ENCODE measurements around the gene DMBT1.

The DMBT1 gene

GRCh38 chr10:122647383-122647968 is 86.9 kb downstream of the DMBT1 start:
- Histone ChIP-seq H3K36me3 (ENCODE audit: insufficient read depth, low read length) (no peaks in the 10 kb centered on the region), H3K4me3 (ENCODE audit: low read length) (no peak overlapping the region), H3K4me1 (ENCODE audit: insufficient read depth, low read length) (no peaks in the 10 kb centered on the region), H3K9me3 (ENCODE audit: low read length) (no peaks in the 10 kb centered on the region), H2AFZ (ENCODE audit: low read depth, low read length) (no peak overlapping the region), H3K27me3 (ENCODE audit: insufficient read depth, low read length) (peaks cover under 1% of the 10 kb centered on the region)

DNA sequence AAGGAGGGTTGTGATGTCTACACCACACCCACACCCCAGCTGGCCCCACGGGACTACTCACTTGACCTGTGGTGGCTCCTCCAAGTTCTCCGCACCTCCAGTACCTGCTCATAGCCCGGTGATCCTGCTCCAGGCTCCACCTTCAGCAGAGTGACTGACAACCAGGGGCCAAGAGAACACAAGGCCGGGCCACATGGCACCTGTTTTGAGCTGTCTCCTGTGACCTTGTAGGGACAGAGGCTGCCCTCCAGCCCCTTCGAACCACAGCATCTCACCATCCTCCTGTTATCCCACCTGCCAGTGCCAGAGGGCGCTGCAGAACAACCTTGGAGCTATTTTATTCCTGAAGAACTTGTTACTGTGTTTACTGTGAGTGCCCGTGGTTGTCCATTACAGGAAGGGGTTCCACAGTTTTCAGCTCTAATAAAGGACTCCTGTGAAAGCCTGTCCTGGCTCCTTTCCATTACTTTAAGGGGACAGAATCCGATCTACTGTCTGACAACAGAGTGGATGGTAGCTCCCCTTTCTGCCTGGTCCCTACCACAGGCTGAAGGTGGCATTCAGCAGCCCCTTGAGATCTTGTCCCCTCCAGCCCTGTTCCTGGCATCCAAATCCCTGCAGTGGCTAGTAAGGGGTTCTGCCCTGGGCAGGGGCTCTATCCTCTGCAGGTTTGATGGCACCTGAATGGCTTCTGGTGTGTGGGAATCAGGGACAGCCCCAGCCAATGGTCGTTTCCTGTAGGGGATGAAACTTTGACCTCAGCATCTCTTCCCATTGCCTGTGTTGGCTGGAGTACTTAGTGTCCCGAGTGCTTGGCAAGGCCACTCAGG is 88.3 kb downstream of the DMBT1 start:
- H3K4me3 ChIP-seq (ENCODE audit: low read length), result no peak overlapping the region
- no peak overlapping the region for H2AFZ ChIP-seq (ENCODE audit: low read depth, low read length)
- no peaks in the 10 kb centered on the region for H3K9me3 ChIP-seq (ENCODE audit: low read length)
- H3K27me3 ChIP-seq (ENCODE audit: insufficient read depth, low read length), result no peaks in the 10 kb centered on the region
- H3K36me3 ChIP-seq (ENCODE audit: insufficient read depth, low read length), result no peaks in the 10 kb centered on the region
- H3K4me1 ChIP-seq (ENCODE audit: insufficient read depth, low read length), result no peaks in the 10 kb centered on the region

GRCh38 chr10:122649903-122650302 is 89.3 kb downstream of the DMBT1 start:
- Histone ChIP-seq H3K4me3 (ENCODE audit: low read length) (no peak overlapping the region), H2AFZ (ENCODE audit: low read depth, low read length) (no peak overlapping the region), H3K36me3 (ENCODE audit: insufficient read depth, low read length) (no peaks in the 10 kb centered on the region), H3K4me1 (ENCODE audit: insufficient read depth, low read length) (no peaks in the 10 kb centered on the region), H3K9me3 (ENCODE audit: low read length) (no peaks in the 10 kb centered on the region), H3K27me3 (ENCODE audit: insufficient read depth, low read length) (no peaks in the 10 kb centered on the region)

DNA sequence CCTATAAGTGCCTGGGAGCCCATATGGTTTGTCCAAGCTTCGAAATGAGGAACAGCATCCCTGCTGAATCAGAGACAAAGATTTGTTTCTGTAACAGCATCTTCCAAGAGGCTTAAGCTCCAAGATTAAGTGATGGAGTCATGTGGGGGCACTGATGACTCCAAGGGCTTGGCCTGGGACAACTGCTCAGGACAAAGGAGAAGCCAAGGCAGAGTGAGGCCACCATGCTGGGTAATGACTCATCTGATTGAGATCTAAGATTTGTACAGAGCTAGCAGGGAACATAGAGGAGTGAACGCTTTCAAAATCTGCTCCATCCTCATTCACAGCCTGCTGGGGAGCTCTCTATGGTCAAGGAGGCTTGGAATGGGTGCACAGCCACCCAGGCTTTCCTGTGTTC is 89.8 kb downstream of the DMBT1 start:
- no peak overlapping the region for H2AFZ ChIP-seq (ENCODE audit: low read depth, low read length)
- H3K4me3 ChIP-seq (ENCODE audit: low read length), result no peak overlapping the region
- H3K36me3 ChIP-seq (ENCODE audit: insufficient read depth, low read length), result no peaks in the 10 kb centered on the region
- H3K27me3 ChIP-seq (ENCODE audit: insufficient read depth, low read length), result no peaks in the 10 kb centered on the region
- no peaks in the 10 kb centered on the region for H3K9me3 ChIP-seq (ENCODE audit: low read length)
- H3K4me1 ChIP-seq (ENCODE audit: insufficient read depth, low read length), result no peaks in the 10 kb centered on the region

GRCh38 chr10:122655524-122656307 is 95.2 kb downstream of the DMBT1 start:
- Histone ChIP-seq H3K27me3 (ENCODE audit: insufficient read depth, low read length) (peaks cover 4% of the 10 kb centered on the region), H3K4me3 (ENCODE audit: low read length) (no peak overlapping the region), H3K9me3 (ENCODE audit: low read length) (no peaks in the 10 kb centered on the region), H3K4me1 (ENCODE audit: insufficient read depth, low read length) (no peaks in the 10 kb centered on the region), H2AFZ (ENCODE audit: low read depth, low read length) (no peak overlapping the region), H3K36me3 (ENCODE audit: insufficient read depth, low read length) (no peaks in the 10 kb centered on the region)

- no peaks in the 10 kb centered on the region for H3K36me3 ChIP-seq (ENCODE audit: insufficient read depth, low read length)
- no peaks in the 10 kb centered on the region for H3K4me1 ChIP-seq (ENCODE audit: insufficient read depth, low read length)
- H3K27me3 ChIP-seq (ENCODE audit: insufficient read depth, low read length), result peaks cover 4% of the 10 kb centered on the region
- no peaks in the 10 kb centered on the region for H3K9me3 ChIP-seq (ENCODE audit: low read length)
- H3K4me3 ChIP-seq (ENCODE audit: low read length), result no peak overlapping the region
- H2AFZ ChIP-seq (ENCODE audit: low read depth, low read length), result no peak overlapping the region
Measured at GRCh38 chr10:122656308-122656705, 95.8 kb downstream of the DMBT1 start.

GRCh38 chr10:122656741-122657140 is 96.2 kb downstream of the DMBT1 start:
- Histone ChIP-seq H3K4me1 (ENCODE audit: insufficient read depth, low read length) (no peaks in the 10 kb centered on the region), H3K9me3 (ENCODE audit: low read length) (no peaks in the 10 kb centered on the region), H3K36me3 (ENCODE audit: insufficient read depth, low read length) (no peaks in the 10 kb centered on the region), H3K27me3 (ENCODE audit: insufficient read depth, low read length) (peaks cover 4% of the 10 kb centered on the region), H3K4me3 (ENCODE audit: low read length) (no peak overlapping the region), H2AFZ (ENCODE audit: low read depth, low read length) (no peak overlapping the region)

DNA sequence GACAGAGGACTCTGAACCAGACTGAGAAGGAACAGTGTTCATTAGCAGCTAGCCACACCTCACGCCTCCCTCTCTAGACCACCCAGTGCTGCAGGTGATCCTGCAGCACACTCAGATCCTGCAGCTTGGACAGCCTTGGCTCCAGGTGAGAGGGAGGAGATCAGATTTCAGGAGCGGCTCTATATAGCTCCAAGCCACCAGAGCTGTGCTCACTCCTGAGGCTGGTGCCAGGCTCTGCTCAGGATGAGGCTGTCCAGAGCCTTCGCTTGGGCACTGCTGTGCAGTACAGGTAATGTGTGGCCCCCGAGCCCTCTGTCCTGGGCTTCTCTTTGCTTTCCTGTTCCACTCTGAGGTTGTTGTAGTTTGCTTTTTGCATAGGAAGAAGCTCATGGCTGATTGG is 96.7 kb downstream of the DMBT1 start:
- H3K4me3 ChIP-seq (ENCODE audit: low read length), result no peak overlapping the region
- H3K9me3 ChIP-seq (ENCODE audit: low read length), result no peaks in the 10 kb centered on the region
- H2AFZ ChIP-seq (ENCODE audit: low read depth, low read length), result no peak overlapping the region
- H3K36me3 ChIP-seq (ENCODE audit: insufficient read depth, low read length), result no peaks in the 10 kb centered on the region
- peaks cover 4% of the 10 kb centered on the region for H3K27me3 ChIP-seq (ENCODE audit: insufficient read depth, low read length)
- H3K4me1 ChIP-seq (ENCODE audit: insufficient read depth, low read length), result no peaks in the 10 kb centered on the region

DNA sequence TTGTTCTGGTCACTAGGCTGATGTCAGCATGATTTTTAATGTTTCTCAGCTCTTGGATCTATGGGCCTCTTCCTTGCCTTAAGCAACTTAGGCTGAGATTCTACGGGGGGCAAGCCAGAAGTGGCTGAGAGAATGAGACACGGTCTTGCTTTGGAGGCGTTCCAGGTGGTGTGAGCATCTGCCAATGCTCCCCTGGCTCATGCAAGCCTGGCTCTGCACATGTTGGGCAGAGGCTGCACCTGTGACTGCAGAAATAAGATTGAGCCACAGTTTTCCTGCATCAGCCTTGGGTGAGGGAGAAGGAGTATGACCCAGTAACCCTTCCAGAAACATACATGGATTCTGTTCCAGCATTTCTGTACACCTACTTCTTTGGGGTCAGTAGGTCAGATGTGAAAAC is 97.2 kb downstream of the DMBT1 start:
- peaks cover 5% of the 10 kb centered on the region for H3K27me3 ChIP-seq (ENCODE audit: insufficient read depth, low read length)
- H3K9me3 ChIP-seq (ENCODE audit: low read length), result no peaks in the 10 kb centered on the region
- no peak overlapping the region for H3K4me3 ChIP-seq (ENCODE audit: low read length)
- H3K36me3 ChIP-seq (ENCODE audit: insufficient read depth, low read length), result no peaks in the 10 kb centered on the region
- no peaks in the 10 kb centered on the region for H3K4me1 ChIP-seq (ENCODE audit: insufficient read depth, low read length)
- no peak overlapping the region for H2AFZ ChIP-seq (ENCODE audit: low read depth, low read length)

GRCh38 chr10:122658356-122659049 is 97.9 kb downstream of the DMBT1 start:
- Histone ChIP-seq H3K27me3 (ENCODE audit: insufficient read depth, low read length) (peaks cover 13% of the 10 kb centered on the region), H3K36me3 (ENCODE audit: insufficient read depth, low read length) (no peaks in the 10 kb centered on the region), H2AFZ (ENCODE audit: low read depth, low read length) (no peak overlapping the region), H3K4me3 (ENCODE audit: low read length) (no peak overlapping the region), H3K4me1 (ENCODE audit: insufficient read depth, low read length) (no peaks in the 10 kb centered on the region), H3K9me3 (ENCODE audit: low read length) (no peaks in the 10 kb centered on the region)

DNA sequence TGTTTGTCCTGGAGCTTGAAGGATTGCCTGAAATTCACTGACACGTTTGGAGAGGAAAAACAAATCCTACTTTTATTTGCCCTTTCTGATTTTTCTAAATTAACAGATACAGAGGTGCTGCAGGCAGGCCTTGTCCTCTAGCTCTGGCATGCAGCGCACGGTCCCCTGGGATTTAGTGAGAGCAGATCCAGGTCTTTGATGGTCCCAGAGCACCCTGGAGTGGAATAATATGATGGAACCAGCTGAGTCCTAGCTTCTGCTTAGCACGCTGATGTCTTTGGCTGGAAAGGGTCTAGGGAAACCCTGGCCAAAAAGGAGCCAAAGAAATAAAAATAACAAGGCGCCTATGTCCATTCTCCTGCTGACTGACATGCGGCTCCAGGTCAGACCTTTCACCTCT is 98.6 kb downstream of the DMBT1 start:
- H3K36me3 ChIP-seq (ENCODE audit: insufficient read depth, low read length), result no peaks in the 10 kb centered on the region
- H3K27me3 ChIP-seq (ENCODE audit: insufficient read depth, low read length), result peaks cover 14% of the 10 kb centered on the region
- H3K4me1 ChIP-seq (ENCODE audit: insufficient read depth, low read length), result no peaks in the 10 kb centered on the region
- H2AFZ ChIP-seq (ENCODE audit: low read depth, low read length), result no peak overlapping the region
- no peaks in the 10 kb centered on the region for H3K9me3 ChIP-seq (ENCODE audit: low read length)
- H3K4me3 ChIP-seq (ENCODE audit: low read length), result no peak overlapping the region

- Histone ChIP-seq H3K4me1 (ENCODE audit: insufficient read depth, low read length) (no peaks in the 10 kb centered on the region), H2AFZ (ENCODE audit: low read depth, low read length) (no peak overlapping the region), H3K27me3 (ENCODE audit: insufficient read depth, low read length) (peaks cover 16% of the 10 kb centered on the region), H3K9me3 (ENCODE audit: low read length) (no peaks in the 10 kb centered on the region), H3K36me3 (ENCODE audit: insufficient read depth, low read length) (no peaks in the 10 kb centered on the region), H3K4me3 (ENCODE audit: low read length) (no peak overlapping the region)
Measured at GRCh38 chr10:122659651-122660050, 99.1 kb downstream of the DMBT1 start.

- H3K27me3 ChIP-seq (ENCODE audit: insufficient read depth, low read length), result peaks cover 21% of the 10 kb centered on the region
- H3K36me3 ChIP-seq (ENCODE audit: insufficient read depth, low read length), result no peaks in the 10 kb centered on the region
Measured at GRCh38 chr10:122660696-122661095, 100.1 kb downstream of the DMBT1 start.

More at GRCh38 chr10:122660696-122661095, 100.1 kb downstream of the DMBT1 start:
- H3K4me1 ChIP-seq (ENCODE audit: insufficient read depth, low read length), result no peaks in the 10 kb centered on the region
- H3K9me3 ChIP-seq (ENCODE audit: low read length), result no peaks in the 10 kb centered on the region
- H3K4me3 ChIP-seq (ENCODE audit: low read length), result no peak overlapping the region
- no peak overlapping the region for H2AFZ ChIP-seq (ENCODE audit: low read depth, low read length)
